Mesenchymal stem cell (in vitro differentiated cells and primary cell): Measurements from ENCODE around the gene ALK.

ENCODE experiments used
- DNase-seq: peaks from one replicate; pipeline ENCODE4 v3.0.0-alpha.2; 2013
- H2AFZ ChIP-seq: one replicate; pipeline ENCODE4 v1.6.1; 2013; ENCODE audit warnings: low read depth, mild to moderate bottlenecking, control low read depth, inconsistent platforms, low read length, moderate library complexity
- H2AK5ac ChIP-seq: 2 replicates; pipeline ENCODE4 v1.6.1; 2013; ENCODE audit warnings: low read length, moderate library complexity, mild to moderate bottlenecking, inconsistent platforms; ENCODE audit not compliant: severe bottlenecking
- H2BK120ac ChIP-seq: one replicate; pipeline ENCODE4 v1.6.1; 2013; ENCODE audit warnings: low read depth, mild to moderate bottlenecking, inconsistent platforms, low read length, moderate library complexity
- H2BK12ac ChIP-seq, 2 experiments: one replicate each; pipeline ENCODE4 v1.6.1; 2013; ENCODE audit warnings: inconsistent platforms in 2 of 2, low read length in 2 of 2, mild to moderate bottlenecking in 2 of 2, moderate library complexity in 2 of 2, control low read depth in 1 of 2
- H2BK15ac ChIP-seq: one replicate; pipeline ENCODE4 v1.6.1; 2013; ENCODE audit warnings: mild to moderate bottlenecking, low read depth, inconsistent platforms; ENCODE audit not compliant: poor library complexity, severe bottlenecking
- H2BK5ac ChIP-seq: 2 replicates; pipeline ENCODE4 v1.6.1; 2013; ENCODE audit warnings: low read depth, mild to moderate bottlenecking, low read length, control low read depth, inconsistent platforms; ENCODE audit not compliant: poor library complexity, severe bottlenecking
- H3K14ac ChIP-seq, 2 experiments: one replicate each; pipeline ENCODE4 v1.6.1; 2013; ENCODE audit warnings: inconsistent platforms in 2 of 2, low read length in 2 of 2, control low read depth in 1 of 2, mild to moderate bottlenecking in 1 of 2, moderate library complexity in 1 of 2
- H3K18ac ChIP-seq, 2 experiments: one replicate each; pipeline ENCODE4 v1.6.1; 2013; ENCODE audit warnings: inconsistent platforms in 2 of 2, low read length in 2 of 2, control low read depth in 1 of 2, low read depth in 1 of 2, mild to moderate bottlenecking in 1 of 2
- H3K23ac ChIP-seq, 2 experiments: one replicate each; pipeline ENCODE4 v1.6.1; 2013; ENCODE audit warnings: inconsistent platforms in 2 of 2, low read length in 2 of 2, mild to moderate bottlenecking in 2 of 2, moderate library complexity in 2 of 2, control low read depth in 1 of 2
- H3K27ac ChIP-seq: 2 replicates; pipeline ENCODE4 v1.5.1; 2013; ENCODE audit warnings: mild to moderate bottlenecking, moderate library complexity, low read length, control low read depth, inconsistent platforms; ENCODE audit not compliant: poor library complexity, severe bottlenecking
- H3K27me3 ChIP-seq, 2 experiments: 2 replicates each; pipeline versions ENCODE4 v1.6.1 to v1.7.0; 2013; ENCODE audit warnings: low read length in 2 of 2, mild to moderate bottlenecking in 2 of 2, moderate library complexity in 2 of 2, control low read depth in 1 of 2, inconsistent platforms in 1 of 2; ENCODE audit not compliant: control insufficient read depth in 1 of 2, insufficient read depth in 1 of 2
- H3K36me3 ChIP-seq, 2 experiments: 2 replicates each; pipeline versions ENCODE4 v1.6.1 to v1.7.0; 2013; ENCODE audit warnings: low read length in 2 of 2, control low read depth in 1 of 2, inconsistent platforms in 1 of 2, low read depth in 1 of 2, mild to moderate bottlenecking in 1 of 2; ENCODE audit not compliant: insufficient read depth in 2 of 2, control insufficient read depth in 1 of 2
- H3K4ac ChIP-seq, 2 experiments: one replicate each; pipeline ENCODE4 v1.6.1; 2013; ENCODE audit warnings: inconsistent platforms in 2 of 2, low read length in 2 of 2, mild to moderate bottlenecking in 2 of 2, moderate library complexity in 2 of 2, control low read depth in 1 of 2, low read depth in 1 of 2
- H3K4me1 ChIP-seq: 2 replicates; pipeline ENCODE4 v1.6.1; 2013; ENCODE audit warnings: low read depth, low read length, control low read depth; ENCODE audit not compliant: control insufficient read depth, insufficient read depth
- H3K4me2 ChIP-seq: 2 replicates; pipeline ENCODE4 v1.6.1; 2013; ENCODE audit warnings: low read length, mild to moderate bottlenecking, inconsistent platforms; ENCODE audit not compliant: poor library complexity, severe bottlenecking
- H3K4me3 ChIP-seq, 2 experiments: 2 replicates each; pipeline versions ENCODE4 v1.5.1 to v1.7.0; 2013; ENCODE audit warnings: low read length in 2 of 2, mild to moderate bottlenecking in 2 of 2, control low read depth in 1 of 2, low read depth in 1 of 2; ENCODE audit not compliant: insufficient read depth in 1 of 2
- H3K79me1 ChIP-seq: replicated peaks from 2 replicates; pipeline ENCODE4 v1.6.1; 2013; ENCODE audit warnings: mild to moderate bottlenecking, control low read depth, low read length, inconsistent platforms; ENCODE audit not compliant: poor library complexity, severe bottlenecking
- H3K9ac ChIP-seq: 2 replicates; pipeline ENCODE4 v1.7.0; 2013; ENCODE audit warnings: mild to moderate bottlenecking, low read length, moderate library complexity
- H3K9me3 ChIP-seq: 2 replicates; pipeline ENCODE4 v1.7.0; 2013; ENCODE audit warnings: mild to moderate bottlenecking, low read length; ENCODE audit not compliant: control insufficient read depth
- H4K8ac ChIP-seq: one replicate; pipeline ENCODE4 v1.6.1; 2013; ENCODE audit warnings: inconsistent platforms, mild to moderate bottlenecking, low read length, moderate library complexity
- H4K91ac ChIP-seq: one replicate; pipeline ENCODE4 v1.6.1; 2013; ENCODE audit warnings: mild to moderate bottlenecking, low read length, inconsistent platforms
- WGBS: methylation state at CpG from one replicate; pipeline ENCODE4 v1.1.7; 2013; ENCODE audit warnings: mixed read lengths; 5-methylcytosine and 5-hydroxymethylcytosine counted together

The ALK gene

GRCh38 chr2:29518646-29519337 is 402.6 kb downstream of the ALK start:
- Histone ChIP-seq H3K79me1 (no peaks in the 10 kb centered on the region), H4K8ac (no peak overlapping the region), H3K4me1 (no peaks in the 10 kb centered on the region), H3K4ac (no peak overlapping the region), H2BK120ac (no peak overlapping the region), H3K27me3 (no peaks in the 10 kb centered on the region), H3K18ac (no peak overlapping the region), H3K9me3 (no peaks in the 10 kb centered on the region), H2BK12ac (no peak overlapping the region), H3K9ac (peak overlapping the region; percentile 39), H2AK5ac (no peak overlapping the region), H3K14ac (no peak overlapping the region), H3K36me3 (no peaks in the 10 kb centered on the region), H3K27ac (no peak overlapping the region), H2AFZ (no peak overlapping the region), H4K91ac (no peak overlapping the region), H3K4me2 (no peak overlapping the region), H3K4me3 (peak overlapping the region in 1 of 2 experiments; percentile 31), H2BK15ac (no peak overlapping the region), H2BK5ac (no peak overlapping the region), H3K23ac (no peak overlapping the region)
- whole genome bisulfite sequencing = no CpG with 5 or more reads among the region's 1 CpG
- no peak for DNase-seq

- WGBS = 92% methylated on average over 2 of the region's 2 CpGs
- peak overlapping the region; percentile 39 for H3K9ac ChIP-seq
- no peak overlapping the region for H2BK120ac ChIP-seq
Observed at GRCh38 chr2:29518010-29518409, 403.4 kb downstream of the ALK start.

GRCh38 chr2:29517413-29517812 is 404.0 kb downstream of the ALK start:
- no peak overlapping the region for H2BK12ac ChIP-seq
- no peaks in the 10 kb centered on the region for H3K4me1 ChIP-seq
- no peak overlapping the region for H3K14ac ChIP-seq
- no peak overlapping the region for H4K8ac ChIP-seq
- no peak overlapping the region for H2BK120ac ChIP-seq
- H3K23ac ChIP-seq = no peak overlapping the region
- no peaks in the 10 kb centered on the region for H3K79me1 ChIP-seq
- no peak overlapping the region for H3K27ac ChIP-seq
- DNase-seq = no peak
- 60% methylated on average over 1 of the region's 2 CpGs for WGBS
- H3K9ac ChIP-seq = no peak overlapping the region
- no peak overlapping the region for H2AFZ ChIP-seq
- H3K18ac ChIP-seq = no peak overlapping the region
- no peak overlapping the region for H2AK5ac ChIP-seq
- no peak overlapping the region for H3K4me2 ChIP-seq
- H3K36me3 ChIP-seq = no peaks in the 10 kb centered on the region
- no peak overlapping the region for H4K91ac ChIP-seq
- no peak overlapping the region for H3K4ac ChIP-seq
- no peak overlapping the region for H2BK5ac ChIP-seq
- no peaks in the 10 kb centered on the region for H3K9me3 ChIP-seq
- H2BK15ac ChIP-seq = no peak overlapping the region
- no peaks in the 10 kb centered on the region for H3K27me3 ChIP-seq
- no peak overlapping the region for H3K4me3 ChIP-seq

More at GRCh38 chr2:29518010-29518409, 403.4 kb downstream of the ALK start:
- Histone ChIP-seq H3K4me2 (no peak overlapping the region), H3K27ac (no peak overlapping the region), H3K36me3 (no peaks in the 10 kb centered on the region), H2AFZ (no peak overlapping the region), H2AK5ac (no peak overlapping the region), H2BK5ac (no peak overlapping the region), H2BK12ac (no peak overlapping the region), H3K18ac (no peak overlapping the region), H3K79me1 (no peaks in the 10 kb centered on the region), H3K27me3 (no peaks in the 10 kb centered on the region), H3K4ac (no peak overlapping the region), H3K4me3 (no peak overlapping the region), H3K4me1 (no peaks in the 10 kb centered on the region), H3K14ac (no peak overlapping the region), H2BK15ac (no peak overlapping the region), H4K91ac (no peak overlapping the region), H3K23ac (no peak overlapping the region), H4K8ac (no peak overlapping the region), H3K9me3 (no peaks in the 10 kb centered on the region)
- no peak for DNase-seq

DNA sequence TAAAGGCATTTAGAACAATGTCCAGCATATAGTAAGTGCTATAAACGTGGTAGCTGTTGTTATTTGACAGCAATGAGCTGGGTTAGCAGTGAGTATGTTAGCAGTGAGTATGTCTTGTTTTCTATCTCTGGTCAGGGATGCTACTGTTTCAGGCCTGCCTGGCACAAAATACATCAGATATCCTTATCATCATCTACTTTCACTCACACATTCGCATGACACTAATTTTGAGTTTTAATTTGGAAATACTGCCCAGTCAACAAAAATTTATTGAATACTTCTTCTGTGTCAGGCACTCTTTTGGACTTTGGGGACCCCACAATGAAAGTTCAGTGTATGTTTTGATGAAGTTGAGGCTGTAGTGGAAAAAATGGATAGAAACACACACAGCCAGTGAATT is 404.6 kb downstream of the ALK start:
- no peak overlapping the region for H2BK5ac ChIP-seq
- H3K18ac ChIP-seq = no peak overlapping the region
- no peak overlapping the region for H2AFZ ChIP-seq
- H3K4ac ChIP-seq = no peak overlapping the region
- no peak overlapping the region for H3K23ac ChIP-seq
- H4K8ac ChIP-seq = no peak overlapping the region
- WGBS = 60% methylated on average over 2 of the region's 2 CpGs
- no peaks in the 10 kb centered on the region for H3K4me1 ChIP-seq
- H2AK5ac ChIP-seq = no peak overlapping the region
- H2BK120ac ChIP-seq = no peak overlapping the region
- H3K36me3 ChIP-seq = no peaks in the 10 kb centered on the region
- no peak overlapping the region for H3K27ac ChIP-seq
- H3K27me3 ChIP-seq = no peaks in the 10 kb centered on the region
- no peak overlapping the region for H2BK15ac ChIP-seq
- no peak overlapping the region for H3K4me2 ChIP-seq
- no peak for DNase-seq
- H3K9me3 ChIP-seq = no peaks in the 10 kb centered on the region
- H3K14ac ChIP-seq = no peak overlapping the region
- no peaks in the 10 kb centered on the region for H3K79me1 ChIP-seq
- no peak overlapping the region for H3K4me3 ChIP-seq
- H3K9ac ChIP-seq = no peak overlapping the region
- H4K91ac ChIP-seq = no peak overlapping the region
- no peak overlapping the region for H2BK12ac ChIP-seq
